Endothelial cell of umbilical vein (primary cell): ENCODE data around the gene ADGRD1. TPM values are rescaled to one million over a fixed set of nuclear protein-coding genes. Genes with fewer than 3 reads are reported as not detected.

Experiments
- BruUV-seq: library from RNA; stranded (reverse); fragments of 400-500 nt; replicated peaks from 2 replicates; lab custom pipeline; 2021; lab: Mats Ljungman, UMichigan
- CTCF ChIA-PET: fragments of 300-600, 350-600 bp; sonication (Branson Sonifier 250); formaldehyde crosslinking; loops from one replicate; lab custom pipeline; 2021; ENCODE audit warnings: antibody characterized with exemption, inconsistent platforms; lab: Charles Lee
- POLR2A ChIA-PET: fragments of 300-600, 350-600 bp; sonication (Branson Sonifier 250); formaldehyde crosslinking; loops from one replicate; lab custom pipeline; 2021; ENCODE audit warnings: antibody characterized with exemption, inconsistent platforms; lab: Charles Lee
- DNase-seq: peaks from one replicate; pipeline ENCODE4 v3.0.0-alpha.2; 2011; ENCODE audit warnings: low read depth, low spot score
- FAIRE-seq: peaks from 2 replicates; lab custom pipeline; 2011; peaks lifted over from hg19 to GRCh38; lab: Jason Lieb, UNC
- H2AFZ ChIP-seq: 2 replicates; pipeline ENCODE4 v1.6.0; 2012; ENCODE audit warnings: low read depth, low read length, control low read depth, inconsistent platforms
- H3K27ac ChIP-seq: 2 replicates; pipeline ENCODE4 v1.5.1; 2011; ENCODE audit warnings: low read depth, mild to moderate bottlenecking, control low read depth, low read length, moderate library complexity; ENCODE audit not compliant: insufficient read depth
- H3K27me3 ChIP-seq, 2 experiments: 2 replicates each; pipeline versions ENCODE4 v1.6.0 to v1.6.1; 2011; ENCODE audit warnings: low read length in 2 of 2, mixed read lengths in 1 of 2; ENCODE audit not compliant: control insufficient read depth in 2 of 2, insufficient read depth in 2 of 2
- H3K36me3 ChIP-seq, 2 experiments: 2 replicates in 1 of 2; 3 replicates in 1 of 2; pipeline ENCODE4 v1.5.1; 2011; ENCODE audit warnings: low read length in 2 of 2, mild to moderate bottlenecking in 1 of 2, moderate library complexity in 1 of 2; ENCODE audit not compliant: control insufficient read depth in 2 of 2, insufficient read depth in 2 of 2; ENCODE audit errors: extremely low read depth in 1 of 2
- H3K4me1 ChIP-seq: 3 replicates; pipeline ENCODE4 v1.5.1; 2011; ENCODE audit warnings: mild to moderate bottlenecking, low read length; ENCODE audit not compliant: control insufficient read depth, insufficient read depth; ENCODE audit errors: extremely low read depth
- H3K4me2 ChIP-seq: 2 replicates; pipeline ENCODE4 v1.6.1; 2011; ENCODE audit warnings: low read length, control low read depth, mixed read lengths; ENCODE audit not compliant: insufficient read depth
- H3K4me3 ChIP-seq, 3 experiments: fragments of 200-600 bp in 1 of 3; sonication (generic), shearing (Covaris generic) in 1 of 3; replicated peaks in 1 of 3; 2 replicates each; pipeline ENCODE4 v1.5.1; 2011 to 2016; ENCODE audit warnings: control low read depth in 3 of 3, low read length in 3 of 3, mild to moderate bottlenecking in 2 of 3, inconsistent platforms in 1 of 3, low read depth in 1 of 3, moderate library complexity in 1 of 3; ENCODE audit not compliant: insufficient read depth in 1 of 3
- H3K79me2 ChIP-seq: 2 replicates; pipeline ENCODE4 v1.6.0; 2012; ENCODE audit warnings: low read length, inconsistent platforms; ENCODE audit not compliant: control insufficient read depth, insufficient read depth
- H3K9ac ChIP-seq: replicated peaks from 2 replicates; pipeline ENCODE3; 2011; ENCODE audit warnings: low read length, control low read depth; ENCODE audit not compliant: insufficient read depth; ENCODE audit errors: extremely low read depth
- H3K9me1 ChIP-seq: replicated peaks from 3 replicates; pipeline ENCODE4 v1.6.0; 2011; ENCODE audit warnings: mild to moderate bottlenecking, low read length; ENCODE audit not compliant: control insufficient read depth, insufficient read depth; ENCODE audit errors: extremely low read depth
- H3K9me3 ChIP-seq: replicated peaks from 2 replicates; pipeline ENCODE4 v1.5.1; 2012; ENCODE audit warnings: low read length, inconsistent platforms; ENCODE audit not compliant: control insufficient read depth, insufficient read depth
- H4K20me1 ChIP-seq: replicated peaks from 2 replicates; pipeline ENCODE3; 2011; ENCODE audit warnings: mild to moderate bottlenecking, low read length; ENCODE audit not compliant: control insufficient read depth, insufficient read depth; ENCODE audit errors: extremely low read depth
- EZH2 ChIP-seq: IDR thresholded peaks from 2 replicates; pipeline ENCODE4 v1.6.1; 2012; ENCODE audit warnings: borderline replicate concordance, low read depth, mild to moderate bottlenecking, moderate library complexity, low read length, inconsistent platforms; ENCODE audit not compliant: severe bottlenecking
- FOS ChIP-seq: IDR thresholded peaks from 2 replicates; pipeline ENCODE4 v1.6.1; 2011; ENCODE audit warnings: mild to moderate bottlenecking, low read length, moderate library complexity, borderline replicate concordance; ENCODE audit not compliant: insufficient read depth
- GATA2 ChIP-seq: IDR thresholded peaks from 2 replicates; pipeline ENCODE4 v1.7.0; 2011; ENCODE audit warnings: low read depth, mild to moderate bottlenecking, moderate library complexity, mixed read lengths, low read length; ENCODE audit not compliant: insufficient read length, insufficient read depth
- JUN ChIP-seq: IDR thresholded peaks from 2 replicates; pipeline ENCODE4 v1.6.1; 2011; ENCODE audit warnings: borderline replicate concordance, low read depth; ENCODE audit not compliant: insufficient read length, insufficient read depth
- POLR2A ChIP-seq: IDR thresholded peaks from 2 replicates; pipeline ENCODE4 v1.6.1; 2012; ENCODE audit warnings: low read depth, mild to moderate bottlenecking, control low read depth, low read length
- POLR2AphosphoS5 ChIP-seq: IDR thresholded peaks from 2 replicates; pipeline ENCODE4 v1.6.1; 2012; ENCODE audit warnings: low read depth, mild to moderate bottlenecking, control low read depth, low read length, moderate library complexity; ENCODE audit not compliant: insufficient read depth
- dilution Hi-C: fragments of 300-500 bp; cut with MboI; formaldehyde crosslinking; loops from one replicate; pipeline ENCODE4 v1.15.0; 2019; ENCODE audit warnings: low sequenced_read_pairs; ENCODE audit not compliant: extremely low pct_ligation_motif_present
- intact Hi-C: fragments of 100-400 bp; cut with micrococcal nuclease; formaldehyde crosslinking; loops from one replicate; pipeline ENCODE4 v1.10.0; 2022
- polyA plus RNA-seq, 4 experiments: library from polyadenylated mRNA; depleted of rRNA in 3 of 4; stranded (reverse) in 3 of 4; unstranded in 1 of 4; fragments of >200 nt; gene quantifications; 2 replicates each; pipeline versions ENCODE4 v1.2.1 to v1.2.3, GENCODE V29; 2011 to 2012; ENCODE audit warnings: missing spikeins in 1 of 4
- total RNA-seq: library from RNA; stranded (reverse); gene quantifications from 2 replicates; pipeline ENCODE4 v1.2.3, GENCODE V29; 2021
- TF ChIP-seq, protein P1 (sequence below): IDR thresholded peaks from 2 replicates; pipeline ENCODE4 v1.6.1; 2011; ENCODE audit not compliant: insufficient read depth, insufficient read length
- TF ChIP-seq, protein P2 (sequence below), 2 donors: IDR thresholded peaks; 1 replicate in 1 of 2; 2 replicates in 1 of 2; pipeline ENCODE4 v1.5.1; 2011; ENCODE audit warnings: low read length in 2 of 2, mild to moderate bottlenecking in 2 of 2, moderate library complexity in 2 of 2, control low read depth in 1 of 2, inconsistent platforms in 1 of 2, low read depth in 1 of 2; ENCODE audit not compliant: insufficient read depth in 1 of 2; ENCODE audit errors: extremely low read depth in 1 of 2

The ADGRD1 gene
- total and polyA plus RNA-seq, 2 donors (not counting 3 experiments of a cell fraction or from before 2014, with no cell fraction given) = 0.07 TPM; not detected in 1

DNA sequence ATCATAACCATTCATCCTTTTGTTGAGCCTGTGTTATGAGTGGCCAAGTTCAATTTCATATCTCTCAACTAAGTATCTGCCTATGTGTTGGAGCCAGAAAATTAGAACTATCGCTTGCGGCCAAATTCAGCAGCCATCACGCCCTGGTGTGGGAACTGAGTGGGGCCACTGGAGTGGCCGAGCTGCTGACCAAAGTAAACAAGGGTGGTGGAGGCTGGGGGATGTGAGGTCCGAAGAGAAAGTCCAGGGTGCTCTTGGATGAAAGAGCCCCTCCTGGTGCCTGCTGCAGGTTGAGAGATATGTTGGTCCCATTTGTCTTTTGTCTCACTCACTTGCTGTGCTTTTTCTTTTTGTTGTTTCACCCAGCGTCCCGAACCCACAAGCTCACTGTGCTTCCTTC is 14.9 kb downstream of the ADGRD1 start:
- H3K4me3 ChIP-seq = no peak overlapping the region
- no peak overlapping the region for H3K4me2 ChIP-seq
- dilution Hi-C loops (no loop called here), intact Hi-C loops (no loop called here)
- no peaks in the 10 kb centered on the region for H4K20me1 ChIP-seq
- no peak overlapping the region for H3K27ac ChIP-seq
- no peaks in the 10 kb centered on the region for H3K27me3 ChIP-seq
- no peak for DNase-seq
- no peak overlapping the region for H2AFZ ChIP-seq
- H3K79me2 ChIP-seq = no peaks in the 10 kb centered on the region
- CTCF ChIA-PET = no interaction called here
- POLR2A ChIA-PET = no interaction called here
- TF ChIP-seq GATA2 (no peak), POLR2A (no peak), JUN (no peak), POLR2AphosphoS5 (no peak), FOS (no peak), EZH2 (no peak)
- TF ChIP-seq, protein P1, sequence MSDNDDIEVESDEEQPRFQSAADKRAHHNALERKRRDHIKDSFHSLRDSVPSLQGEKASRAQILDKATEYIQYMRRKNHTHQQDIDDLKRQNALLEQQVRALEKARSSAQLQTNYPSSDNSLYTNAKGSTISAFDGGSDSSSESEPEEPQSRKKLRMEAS = no peak
- TF ChIP-seq, protein P2, sequence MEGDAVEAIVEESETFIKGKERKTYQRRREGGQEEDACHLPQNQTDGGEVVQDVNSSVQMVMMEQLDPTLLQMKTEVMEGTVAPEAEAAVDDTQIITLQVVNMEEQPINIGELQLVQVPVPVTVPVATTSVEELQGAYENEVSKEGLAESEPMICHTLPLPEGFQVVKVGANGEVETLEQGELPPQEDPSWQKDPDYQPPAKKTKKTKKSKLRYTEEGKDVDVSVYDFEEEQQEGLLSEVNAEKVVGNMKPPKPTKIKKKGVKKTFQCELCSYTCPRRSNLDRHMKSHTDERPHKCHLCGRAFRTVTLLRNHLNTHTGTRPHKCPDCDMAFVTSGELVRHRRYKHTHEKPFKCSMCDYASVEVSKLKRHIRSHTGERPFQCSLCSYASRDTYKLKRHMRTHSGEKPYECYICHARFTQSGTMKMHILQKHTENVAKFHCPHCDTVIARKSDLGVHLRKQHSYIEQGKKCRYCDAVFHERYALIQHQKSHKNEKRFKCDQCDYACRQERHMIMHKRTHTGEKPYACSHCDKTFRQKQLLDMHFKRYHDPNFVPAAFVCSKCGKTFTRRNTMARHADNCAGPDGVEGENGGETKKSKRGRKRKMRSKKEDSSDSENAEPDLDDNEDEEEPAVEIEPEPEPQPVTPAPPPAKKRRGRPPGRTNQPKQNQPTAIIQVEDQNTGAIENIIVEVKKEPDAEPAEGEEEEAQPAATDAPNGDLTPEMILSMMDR (IDR thresholded peaks at IDR 0.05; ENCODE audit: extremely low read depth in 1 of 2, insufficient read depth in 1 of 2, low read depth in 1 of 2, low read length in 2 of 2) = no peak
- no peak for FAIRE-seq
- H3K4me1 ChIP-seq = no peaks in the 10 kb centered on the region
- H3K36me3 ChIP-seq = no peaks in the 10 kb centered on the region
- no TSS peak for BruUV-seq
- H3K9ac ChIP-seq = no peak overlapping the region
- no peaks in the 10 kb centered on the region for H3K9me1 ChIP-seq
- H3K9me3 ChIP-seq = no peaks in the 10 kb centered on the region
